ENCODE measurements around the gene LRMDA.

DNA sequence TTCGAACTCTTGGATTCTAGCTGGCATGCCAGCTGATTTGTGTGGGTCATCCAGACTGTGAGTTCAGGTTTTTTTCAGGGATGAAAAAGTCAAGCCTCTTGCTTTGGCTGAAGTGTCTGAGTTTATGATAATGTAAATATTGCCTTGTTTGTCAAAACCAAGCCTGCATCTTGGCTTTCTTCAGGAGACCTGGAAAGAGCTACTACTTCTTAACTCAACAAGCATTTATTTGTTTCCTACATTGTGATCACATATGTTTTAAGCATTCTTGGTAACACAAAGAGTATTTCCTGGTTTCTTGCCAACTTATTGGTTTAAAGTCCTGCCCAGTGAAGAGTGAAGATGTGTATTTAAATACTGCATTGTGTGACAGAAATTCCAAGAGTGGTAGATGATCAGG lies 407.1 kb downstream of the LRMDA start:
- TF ChIP-seq, protein P1, sequence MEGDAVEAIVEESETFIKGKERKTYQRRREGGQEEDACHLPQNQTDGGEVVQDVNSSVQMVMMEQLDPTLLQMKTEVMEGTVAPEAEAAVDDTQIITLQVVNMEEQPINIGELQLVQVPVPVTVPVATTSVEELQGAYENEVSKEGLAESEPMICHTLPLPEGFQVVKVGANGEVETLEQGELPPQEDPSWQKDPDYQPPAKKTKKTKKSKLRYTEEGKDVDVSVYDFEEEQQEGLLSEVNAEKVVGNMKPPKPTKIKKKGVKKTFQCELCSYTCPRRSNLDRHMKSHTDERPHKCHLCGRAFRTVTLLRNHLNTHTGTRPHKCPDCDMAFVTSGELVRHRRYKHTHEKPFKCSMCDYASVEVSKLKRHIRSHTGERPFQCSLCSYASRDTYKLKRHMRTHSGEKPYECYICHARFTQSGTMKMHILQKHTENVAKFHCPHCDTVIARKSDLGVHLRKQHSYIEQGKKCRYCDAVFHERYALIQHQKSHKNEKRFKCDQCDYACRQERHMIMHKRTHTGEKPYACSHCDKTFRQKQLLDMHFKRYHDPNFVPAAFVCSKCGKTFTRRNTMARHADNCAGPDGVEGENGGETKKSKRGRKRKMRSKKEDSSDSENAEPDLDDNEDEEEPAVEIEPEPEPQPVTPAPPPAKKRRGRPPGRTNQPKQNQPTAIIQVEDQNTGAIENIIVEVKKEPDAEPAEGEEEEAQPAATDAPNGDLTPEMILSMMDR (IDR thresholded peaks at IDR 0.05): no peak
- TF ChIP-seq POLR2A (IDR thresholded peaks at IDR 0.05) (no peak), EP300 (IDR thresholded peaks at IDR 0.05; ENCODE audit: low read depth) (no peak)

Data from transverse colon (tissue), 3 donors.